H1 (cell line): ENCODE results near the gene FNDC3A. TPM values are rescaled to one million over a fixed set of nuclear protein-coding genes. Genes with fewer than 3 reads are reported as not detected.

ENCODE experiments used
- CTCF ChIA-PET: fragments of 300-600 bp; sonication (Branson Sonifier 250); formaldehyde crosslinking; loops from one replicate; lab custom pipeline; 2021; ENCODE audit not compliant: partially characterized antibody; lab: Charles Lee
- POLR2A ChIA-PET: fragments of 300-600 bp; sonication (Branson Sonifier 250); formaldehyde crosslinking; loops from one replicate; lab custom pipeline; 2021; ENCODE audit warnings: inconsistent platforms; ENCODE audit not compliant: partially characterized antibody; lab: Charles Lee
- DNase-seq, 2 experiments: peaks; one replicate each; pipeline versions ENCODE4 v3.0.0 to v3.0.0-alpha.2; 2010 to 2022; ENCODE audit warnings: low spot score in 2 of 2, low read depth in 1 of 2, mixed read lengths in 1 of 2
- FAIRE-seq: peaks from 2 replicates; lab custom pipeline; 2011; peaks lifted over from hg19 to GRCh38; lab: Jason Lieb, UNC
- H2AFZ ChIP-seq: 2 replicates; pipeline ENCODE4 v1.8.1; 2012; ENCODE audit warnings: low read length, inconsistent platforms
- H2AK5ac ChIP-seq: 2 replicates; pipeline ENCODE4 v1.6.1; 2013; ENCODE audit warnings: low read depth, low read length
- H2BK120ac ChIP-seq: replicated peaks from 2 replicates; pipeline ENCODE3; 2013; ENCODE audit warnings: low read depth, low read length, inconsistent platforms
- H2BK12ac ChIP-seq: 2 replicates; pipeline ENCODE4 v1.6.1; 2013; ENCODE audit warnings: low read depth, low read length
- H2BK15ac ChIP-seq: 2 replicates; pipeline ENCODE4 v1.6.1; 2013; ENCODE audit warnings: low read length
- H2BK20ac ChIP-seq: 2 replicates; pipeline ENCODE4 v1.6.1; 2013; ENCODE audit warnings: low read length
- H2BK5ac ChIP-seq: 2 replicates; pipeline ENCODE4 v1.6.1; 2013; ENCODE audit warnings: low read depth, low read length
- H3K14ac ChIP-seq: 2 replicates; pipeline ENCODE4 v1.6.1; 2013; ENCODE audit warnings: inconsistent platforms; ENCODE audit not compliant: insufficient read length
- H3K18ac ChIP-seq: 2 replicates; pipeline ENCODE4 v1.6.1; 2013; ENCODE audit warnings: low read length; ENCODE audit errors: extremely low read depth
- H3K23ac ChIP-seq: 2 replicates; pipeline ENCODE4 v1.6.1; 2013; ENCODE audit warnings: inconsistent platforms; ENCODE audit not compliant: insufficient read length
- H3K23me2 ChIP-seq: 2 replicates; pipeline ENCODE4 v1.6.1; 2013; ENCODE audit warnings: low read depth, low read length
- H3K27ac ChIP-seq: 2 replicates; pipeline ENCODE4 v1.6.1; 2011; ENCODE audit warnings: low read depth, low read length, inconsistent platforms
- H3K27me3 ChIP-seq, 4 experiments: replicated peaks in 1 of 4; 1 replicate in 1 of 4; 2 replicates in 3 of 4; pipeline versions ENCODE4 v1.6.1 to v1.8.1; 2011 to 2013; ENCODE audit warnings: low read length in 3 of 4, mild to moderate bottlenecking in 3 of 4, inconsistent platforms in 2 of 4, mixed read lengths in 2 of 4, moderate library complexity in 1 of 4; ENCODE audit not compliant: control insufficient read depth in 3 of 4, insufficient read depth in 3 of 4; ENCODE audit errors: extremely low read depth in 1 of 4
- H3K36me3 ChIP-seq, 4 experiments: 2 replicates each; pipeline versions ENCODE4 v1.6.1 to v1.8.1; 2011 to 2013; ENCODE audit warnings: mild to moderate bottlenecking in 4 of 4, low read length in 3 of 4, moderate library complexity in 2 of 4, control low read depth in 1 of 4, inconsistent platforms in 1 of 4; ENCODE audit not compliant: insufficient read depth in 4 of 4, control insufficient read depth in 2 of 4
- H3K4ac ChIP-seq: replicated peaks from 2 replicates; pipeline ENCODE3; 2013; ENCODE audit warnings: low read length, low read depth, mixed read lengths, inconsistent platforms; ENCODE audit not compliant: insufficient read length
- H3K4me1 ChIP-seq, 4 experiments: replicated peaks in 1 of 4; 1 replicate in 1 of 4; 2 replicates in 3 of 4; pipeline versions ENCODE4 v1.6.1 to v1.8.1; 2011 to 2013; ENCODE audit warnings: low read length in 3 of 4, inconsistent platforms in 2 of 4, mixed read lengths in 1 of 4; ENCODE audit not compliant: insufficient read depth in 4 of 4, control insufficient read depth in 3 of 4
- H3K4me2 ChIP-seq, 2 experiments: 2 replicates each; pipeline versions ENCODE4 v1.6.1 to v1.8.1; 2011 to 2013; ENCODE audit warnings: low read depth in 2 of 2, low read length in 2 of 2, control low read depth in 1 of 2, inconsistent platforms in 1 of 2, mild to moderate bottlenecking in 1 of 2; ENCODE audit not compliant: insufficient read depth in 1 of 2
- H3K4me3 ChIP-seq, 4 experiments: fragments of 200-600, 300-600 bp in 1 of 4; sonication (generic), shearing (Covaris generic), sonication (Bioruptor Twin) in 1 of 4; 2 replicates each; pipeline versions ENCODE4 v1.5.1 to v1.8.1; 2011 to 2016; ENCODE audit warnings: low read length in 4 of 4, low read depth in 3 of 4, control low read depth in 2 of 4, inconsistent platforms in 2 of 4, mild to moderate bottlenecking in 2 of 4, mixed read lengths in 1 of 4, moderate library complexity in 1 of 4; ENCODE audit not compliant: insufficient read depth in 2 of 4; ENCODE audit errors: extremely low read depth in 1 of 4
- H3K56ac ChIP-seq: replicated peaks from 2 replicates; pipeline ENCODE3; 2013; ENCODE audit warnings: low read depth, mild to moderate bottlenecking, mixed read lengths, low read length, inconsistent platforms; ENCODE audit not compliant: insufficient read length
- H3K79me1 ChIP-seq: 2 replicates; pipeline ENCODE4 v1.6.1; 2013; ENCODE audit warnings: low read depth, low read length, control low read depth
- H3K79me2 ChIP-seq, 2 experiments: 2 replicates each; pipeline versions ENCODE4 v1.6.1 to v1.8.1; 2012 to 2013; ENCODE audit warnings: low read length in 2 of 2, mild to moderate bottlenecking in 2 of 2, inconsistent platforms in 1 of 2; ENCODE audit not compliant: insufficient read depth in 2 of 2, control insufficient read depth in 1 of 2
- H3K9ac ChIP-seq, 4 experiments: replicated peaks in 1 of 4; 1 replicate in 1 of 4; 2 replicates in 3 of 4; pipeline versions ENCODE4 v1.6.1 to v1.8.1; 2011 to 2013; ENCODE audit warnings: low read depth in 3 of 4, low read length in 3 of 4, control low read depth in 2 of 4, mild to moderate bottlenecking in 2 of 4, moderate library complexity in 2 of 4, inconsistent platforms in 1 of 4; ENCODE audit errors: extremely low read depth in 1 of 4
- H3K9me3 ChIP-seq, 2 experiments: 2 replicates each; pipeline versions ENCODE4 v1.6.1 to v1.8.1; 2012 to 2013; ENCODE audit warnings: mild to moderate bottlenecking in 2 of 2, moderate library complexity in 2 of 2, control low read depth in 1 of 2, inconsistent platforms in 1 of 2, low read depth in 1 of 2, low read length in 1 of 2, mixed read lengths in 1 of 2; ENCODE audit not compliant: insufficient read depth in 2 of 2
- H4K20me1 ChIP-seq, 2 experiments: replicated peaks in 1 of 2; 2 replicates each; pipeline versions ENCODE3 to v1.8.1; 2011 to 2013; ENCODE audit warnings: inconsistent platforms in 2 of 2, low read length in 2 of 2, mild to moderate bottlenecking in 1 of 2; ENCODE audit not compliant: insufficient read depth in 2 of 2, control insufficient read depth in 1 of 2
- H4K5ac ChIP-seq: 2 replicates; pipeline ENCODE4 v1.6.1; 2013; ENCODE audit warnings: low read length, low read depth, mixed read lengths, inconsistent platforms; ENCODE audit not compliant: insufficient read length
- H4K8ac ChIP-seq: 2 replicates; pipeline ENCODE4 v1.8.0; 2013; ENCODE audit warnings: mild to moderate bottlenecking, moderate library complexity, low read length, inconsistent platforms; ENCODE audit not compliant: insufficient read depth; ENCODE audit errors: extremely low read depth
- H4K91ac ChIP-seq: replicated peaks from 2 replicates; pipeline ENCODE3; 2013; ENCODE audit warnings: low read length, mixed read lengths, inconsistent platforms; ENCODE audit not compliant: insufficient read length
- ATF2 ChIP-seq: IDR thresholded peaks from 2 replicates; pipeline ENCODE4 v1.6.1; 2012; ENCODE audit warnings: low read length, inconsistent platforms
- EGR1 ChIP-seq: IDR thresholded peaks from 2 replicates; pipeline ENCODE4 v1.6.1; 2011; ENCODE audit warnings: low read depth, low read length, borderline replicate concordance
- FOSL1 ChIP-seq: IDR thresholded peaks from 2 replicates; pipeline ENCODE4 v1.6.1; 2011; ENCODE audit warnings: mild to moderate bottlenecking, low read depth, low read length, moderate library complexity; ENCODE audit not compliant: insufficient read depth
- GTF2F1 ChIP-seq: IDR thresholded peaks from 2 replicates; pipeline ENCODE4 v1.6.1; 2012; ENCODE audit warnings: low read depth, low read length, improper control_type of control experiment, borderline replicate concordance
- HDAC2 ChIP-seq, 2 experiments: fragments of 300-600 bp in 1 of 2; sonication (generic) in 1 of 2; IDR thresholded peaks; 2 replicates each; pipeline ENCODE4 v1.6.1; 2011 to 2012; ENCODE audit warnings: low read depth in 2 of 2, low read length in 2 of 2, mild to moderate bottlenecking in 2 of 2, moderate library complexity in 2 of 2, borderline replicate concordance in 1 of 2, inconsistent platforms in 1 of 2
- NRF1 ChIP-seq: IDR thresholded peaks from 2 replicates; pipeline ENCODE4 v1.6.1; 2011; ENCODE audit warnings: mild to moderate bottlenecking, low read depth, low read length, improper control_type of control experiment
- RAD21 ChIP-seq, 2 experiments: IDR thresholded peaks in 1 of 2; conservative IDR thresholded peaks in 1 of 2; 2 replicates each; pipeline ENCODE4 v1.6.1; 2011; ENCODE audit warnings: low read depth in 2 of 2, low read length in 2 of 2, improper control_type of control experiment in 1 of 2, inconsistent platforms in 1 of 2, mild to moderate bottlenecking in 1 of 2, moderate library complexity in 1 of 2
- SP2 ChIP-seq: IDR thresholded peaks from 2 replicates; pipeline ENCODE4 v1.6.1; 2012; ENCODE audit warnings: mild to moderate bottlenecking, low read length, inconsistent platforms
- SRF ChIP-seq: IDR thresholded peaks from 2 replicates; pipeline ENCODE4 v1.6.1; 2011; ENCODE audit warnings: mild to moderate bottlenecking, low read depth, low read length, moderate library complexity
- SUZ12 ChIP-seq: fragments of 200-600 bp; sonication (generic); IDR thresholded peaks from 2 replicates; pipeline ENCODE4 v1.6.1; 2012; ENCODE audit warnings: mild to moderate bottlenecking, inconsistent platforms, low read length, moderate library complexity, mixed read lengths
- TAF1 ChIP-seq: IDR thresholded peaks from 2 replicates; pipeline ENCODE4 v1.6.1; 2011; ENCODE audit warnings: mild to moderate bottlenecking, low read depth, low read length
- TEAD4 ChIP-seq: IDR thresholded peaks from 2 replicates; pipeline ENCODE4 v1.6.1; 2012; ENCODE audit warnings: low read depth, low read length, inconsistent platforms, mixed read lengths
- YY1 ChIP-seq: IDR thresholded peaks from 2 replicates; pipeline ENCODE4 v1.6.1; 2011; ENCODE audit warnings: low read depth, mild to moderate bottlenecking, low read length
- WGBS, 2 experiments: shearing (Covaris generic) in 1 of 2; methylation state at CpG; one replicate each; pipeline versions ENCODE4 v1.1.6 to v1.1.7; 2013 to 2015; ENCODE audit warnings: low lambda C conversion rate in 2 of 2, mixed read lengths in 2 of 2, inconsistent platforms in 1 of 2, low coverage in 1 of 2, missing lambda C conversion rate in 1 of 2; ENCODE audit not compliant: insufficient replicate concordance in 2 of 2, insufficient coverage in 1 of 2, insufficient read length in 1 of 2; ENCODE audit errors: extremely low coverage in 1 of 2, missing lambda C conversion rate in 1 of 2; 5-methylcytosine and 5-hydroxymethylcytosine counted together
- polyA plus RNA-seq, 7 experiments: library from polyadenylated mRNA; depleted of rRNA in 3 of 7; stranded (reverse) in 5 of 7; unstranded in 2 of 7; fragments of >200 nt in 5 of 7; fragments of 200-250 nt in 2 of 7; gene quantifications; 1 replicate in 5 of 7; 2 replicates in 1 of 7; 4 replicates in 1 of 7; pipeline versions ENCODE4 v1.2.1 to v1.2.3, GENCODE V29; 2011 to 2013; ENCODE audit warnings: missing spikeins in 2 of 7, mixed read lengths in 2 of 7
- total RNA-seq: library from RNA; stranded (reverse); fragmentation: NEBNext Ultra II Directional; extraction: Animal tissue kit (Norgen Biotek cat#: 25700); gene quantifications from 2 replicates; pipeline ENCODE4 v1.2.1, GENCODE V29; 2021

FNDC3A gene
- total and polyA plus RNA-seq, 2 of the 8 experiments (the other 6 are each of a cell fraction or from before 2014, with no cell fraction given): 14.6 to 26.0 TPM

- no peak overlapping the region for H3K18ac ChIP-seq
- H4K5ac ChIP-seq: no peak overlapping the region
- ChIA-PET CTCF (interaction anchor here (0.6 to 2.6 kb wide), 2 partner anchors 14 to 54 kb away, joined by 3 to 12 read pairs; no protein-coding TSS in a partner anchor), POLR2A (no interaction called here)
- no peak overlapping the region for H2BK15ac ChIP-seq
- H2BK120ac ChIP-seq: no peak overlapping the region
- no peak overlapping the region for H3K9ac ChIP-seq
- no peaks in the 10 kb centered on the region for H3K36me3 ChIP-seq
- no peak overlapping the region for H2BK20ac ChIP-seq
- no peak overlapping the region for H2AFZ ChIP-seq
- FAIRE-seq (no peak), DNase-seq (no peak)
- no peak overlapping the region for H3K23ac ChIP-seq
- H3K23me2 ChIP-seq: no peaks in the 10 kb centered on the region
- no peak overlapping the region for H4K8ac ChIP-seq
- H2BK5ac ChIP-seq: no peak overlapping the region
- peaks cover 11 to 23% (median 20%) of the 10 kb centered on the region in 4 experiments for H3K27me3 ChIP-seq
- H3K4ac ChIP-seq: no peak overlapping the region
- no peak overlapping the region for H3K27ac ChIP-seq
- H4K91ac ChIP-seq: no peak overlapping the region
- no peaks in the 10 kb centered on the region for H3K79me1 ChIP-seq
- H3K4me2 ChIP-seq: no peak overlapping the region
- H3K14ac ChIP-seq: no peak overlapping the region
- no peaks in the 10 kb centered on the region for H3K79me2 ChIP-seq
- no peak overlapping the region for H2BK12ac ChIP-seq
- H4K20me1 ChIP-seq: peaks cover 0 to 1% of the 10 kb centered on the region in 2 experiments
- H3K4me3 ChIP-seq: no peak overlapping the region
- WGBS, 2 experiments: 89% methylated on average over 5 of the region's 5 CpGs; no CpG with 5 or more reads in 1 of the 2 experiments
- H3K56ac ChIP-seq: no peak overlapping the region
- H3K9me3 ChIP-seq: no peaks in the 10 kb centered on the region
- no peak overlapping the region for H2AK5ac ChIP-seq
- no peaks in the 10 kb centered on the region; a peak in 1 of 7 replicates for H3K4me1 ChIP-seq
- TF ChIP-seq TEAD4 (no peak), YY1 (no peak), SRF (no peak), EGR1 (no peak), SP2 (no peak), RAD21 (IDR thresholded peaks at IDR 0.05 in 1 of 2, conservative IDR thresholded peaks at IDR 0.05 in 1 of 2; ENCODE audit: low read depth in 2 of 2, low read length in 2 of 2) (no peak), FOSL1 (no peak), GTF2F1 (no peak), SUZ12 (no peak), HDAC2 (IDR thresholded peaks at IDR 0.05; ENCODE audit: borderline replicate concordance in 1 of 2, low read depth in 2 of 2, low read length in 2 of 2) (no peak), TAF1 (no peak), NRF1 (no peak), ATF2 (no peak)
Observed at GRCh38 chr13:49226613-49227012, 250.9 kb downstream of the FNDC3A start.
